OCI-M1 (cell line): ENCODE data around the gene TSPAN7.

ENCODE experiments used
- DNase-seq: peaks from one replicate; lab custom pipeline; 2025; lab: John Stamatoyannopoulos, UW

TSPAN7 gene

DNA sequence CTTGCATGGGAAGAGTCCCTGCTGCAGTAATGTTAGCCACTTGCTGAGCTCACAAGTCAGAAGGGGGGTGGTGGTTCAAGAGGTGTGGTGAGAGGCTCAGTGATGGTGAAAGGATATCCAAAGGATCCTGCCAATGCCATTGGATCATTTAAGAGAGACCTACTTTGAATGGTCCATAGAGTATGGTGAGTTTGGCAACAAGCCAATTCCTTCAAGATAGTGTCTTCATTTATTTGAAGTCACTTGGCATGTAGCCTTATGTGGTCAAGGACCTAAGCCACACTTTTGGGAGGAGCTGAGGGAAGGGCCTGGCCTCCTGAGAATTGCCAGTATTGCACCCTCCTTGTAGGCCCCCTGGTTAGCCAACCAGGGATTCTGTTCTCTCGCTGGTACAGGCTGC lies 87.9 kb downstream of the TSPAN7 start:
- DNase-seq = peak; percentile 83

DNA sequence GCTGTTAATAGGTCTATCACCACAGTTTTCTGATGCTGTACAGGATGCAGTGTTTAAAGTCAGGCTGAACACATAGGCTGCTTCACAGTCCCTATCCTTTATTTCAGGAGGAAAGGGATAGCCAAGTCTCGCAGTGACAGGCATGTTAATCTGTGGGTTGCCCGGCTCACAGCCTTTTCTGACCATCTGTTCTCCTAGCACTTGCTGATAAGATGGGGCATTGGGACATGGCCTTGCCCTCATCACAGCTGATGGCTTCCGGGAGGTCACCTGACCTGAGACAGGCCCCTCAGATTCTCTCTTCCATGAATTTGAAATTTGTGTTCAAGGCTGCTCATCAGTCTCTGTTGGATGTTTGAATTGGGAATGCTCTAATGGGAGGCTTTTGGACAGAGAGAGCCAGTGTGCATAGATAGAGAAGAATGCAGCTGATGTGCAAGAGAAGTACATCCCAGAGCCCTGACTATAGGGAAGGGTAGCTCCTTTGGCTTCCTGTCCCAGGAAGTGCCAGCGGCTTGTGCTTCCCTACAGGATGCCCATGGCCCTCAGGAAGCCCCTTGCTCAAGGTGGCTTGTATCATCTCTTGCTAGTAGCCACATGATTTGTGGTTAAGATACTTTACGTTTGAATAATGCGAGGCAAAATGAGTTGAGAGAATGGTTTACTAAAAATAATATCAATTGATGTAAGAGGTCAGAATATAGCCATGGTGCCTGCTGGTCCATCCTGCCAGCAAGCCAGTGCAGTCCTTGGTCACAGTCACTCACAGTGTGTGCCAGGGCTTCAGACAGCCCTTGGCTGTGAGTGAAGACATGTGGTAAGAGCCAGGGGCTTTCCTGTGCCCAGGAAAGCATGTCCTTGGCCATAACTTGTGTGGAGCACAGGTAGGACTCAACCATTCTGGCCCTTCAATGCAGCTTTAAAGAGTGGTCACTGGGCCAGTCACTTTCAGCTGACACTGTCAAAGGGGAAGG lies 88.6 kb downstream of the TSPAN7 start:
- peak; percentile 85 for DNase-seq

DNA sequence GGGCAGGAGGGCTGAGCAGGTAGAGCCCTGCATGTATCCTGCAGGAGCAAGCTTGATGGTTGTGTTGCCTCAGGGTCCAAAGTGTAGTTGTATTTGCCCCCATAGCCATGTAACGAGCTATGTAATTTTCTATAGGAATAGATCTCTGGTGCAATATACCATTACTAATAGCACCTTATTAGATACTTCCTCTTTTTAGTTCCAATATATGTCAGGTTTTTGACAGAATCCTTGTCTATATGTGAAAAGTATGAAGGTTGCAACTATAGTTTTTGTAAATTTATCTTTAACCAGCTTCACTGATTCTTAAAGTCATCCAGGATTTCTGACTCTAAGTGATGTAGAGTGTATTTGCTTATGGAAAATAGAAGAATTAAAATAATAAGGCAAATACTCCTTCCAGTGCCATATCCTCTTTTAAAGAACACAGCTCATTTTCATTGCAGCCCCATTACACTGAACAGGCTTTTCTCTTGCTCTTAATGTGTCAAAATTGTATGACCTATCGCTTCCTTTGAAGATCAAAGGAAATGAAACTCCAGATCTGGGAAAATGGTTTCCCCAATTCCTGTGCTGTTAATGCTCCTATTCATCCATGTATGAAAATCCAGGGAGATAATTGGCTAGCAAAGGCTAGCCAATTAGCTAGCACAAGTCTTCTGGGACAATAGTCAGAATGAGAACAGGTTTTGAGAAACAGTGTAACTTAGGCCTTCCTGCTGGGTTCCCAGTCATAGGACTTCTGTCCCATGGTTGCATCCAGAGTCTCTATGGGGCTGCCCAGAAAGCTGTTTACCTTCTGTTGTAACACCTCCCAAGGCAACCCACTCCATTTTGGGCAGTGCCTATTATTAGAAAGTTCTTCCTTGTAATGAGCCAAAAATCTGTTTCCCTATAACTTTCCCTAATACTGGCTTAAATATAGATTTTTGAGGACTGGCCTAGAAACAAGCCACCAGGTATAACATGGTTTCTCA lies 90.6 kb downstream of the TSPAN7 start:
- DNase-seq = peak; percentile 14

DNA sequence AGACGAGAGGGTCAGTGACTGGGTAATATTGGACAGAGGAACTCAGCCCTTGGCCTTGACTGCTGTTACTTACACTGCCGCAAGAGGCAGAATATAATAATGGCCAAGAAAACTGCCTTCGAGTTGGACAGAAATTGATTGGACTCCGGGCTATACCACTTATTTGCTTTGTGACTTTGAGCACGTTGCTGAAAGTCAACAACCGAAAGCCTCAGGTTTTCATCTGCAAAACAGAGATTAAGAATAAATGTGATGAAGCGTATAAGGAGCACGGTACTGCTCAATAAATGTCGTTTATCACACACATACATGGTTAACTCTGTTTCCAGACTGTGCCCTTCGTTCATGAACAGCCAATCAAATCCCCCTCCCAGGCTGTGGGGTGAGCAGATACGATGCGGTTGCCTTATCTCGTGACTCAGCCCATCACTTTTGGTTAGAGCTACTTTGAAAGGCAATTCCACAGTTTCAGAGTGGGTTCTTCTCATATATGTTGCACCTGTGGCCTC lies 91.6 kb downstream of the TSPAN7 start:
- DNase-seq = peak; percentile 96

DNA sequence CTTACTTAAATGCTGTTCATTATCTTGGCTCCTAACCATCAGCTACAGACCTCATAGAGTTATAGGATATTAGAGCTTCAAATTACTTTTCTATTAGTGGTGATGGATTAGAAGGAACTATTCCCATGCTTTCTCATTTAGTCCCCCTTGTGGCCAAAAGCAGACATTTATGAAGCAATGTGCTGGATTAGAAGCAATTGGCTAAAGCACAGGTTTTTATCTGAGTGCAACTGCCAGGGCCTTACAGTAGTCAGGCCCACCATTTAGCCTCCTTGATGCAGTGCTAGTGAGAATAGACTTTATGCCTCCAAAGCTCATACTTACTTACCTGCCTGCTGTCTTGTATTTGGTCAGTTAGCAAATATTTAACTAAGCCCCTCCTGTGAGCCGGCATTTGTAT lies 93.0 kb downstream of the TSPAN7 start:
- DNase-seq = peak; percentile 78

DNA sequence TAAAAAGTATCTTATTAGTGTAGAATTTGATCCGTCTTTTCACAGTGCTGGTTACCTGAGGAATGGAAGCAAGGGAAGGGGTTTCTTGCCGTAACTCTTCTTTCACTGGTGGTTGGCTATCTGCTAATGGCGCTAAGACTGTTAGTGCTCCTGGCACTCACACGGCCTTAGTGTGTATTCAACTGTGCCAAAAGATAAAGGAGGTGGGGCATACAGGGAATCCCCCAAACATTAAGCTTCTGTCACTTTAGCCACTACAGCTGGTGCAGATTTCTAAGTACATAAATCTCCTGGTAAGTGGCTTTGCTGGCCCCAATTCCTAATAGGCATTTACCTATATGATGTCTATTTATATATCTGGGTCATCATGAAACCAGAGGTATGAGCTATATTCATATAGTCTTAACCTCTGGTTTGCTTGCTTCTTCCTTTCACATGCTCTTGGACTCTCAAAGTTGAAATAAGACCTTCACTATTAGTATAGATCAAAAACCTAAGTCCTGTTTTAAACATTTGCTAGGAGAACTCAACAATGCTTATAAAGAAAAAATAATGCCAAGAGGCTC lies 95.1 kb downstream of the TSPAN7 start:
- DNase-seq = peak; percentile 7

DNA sequence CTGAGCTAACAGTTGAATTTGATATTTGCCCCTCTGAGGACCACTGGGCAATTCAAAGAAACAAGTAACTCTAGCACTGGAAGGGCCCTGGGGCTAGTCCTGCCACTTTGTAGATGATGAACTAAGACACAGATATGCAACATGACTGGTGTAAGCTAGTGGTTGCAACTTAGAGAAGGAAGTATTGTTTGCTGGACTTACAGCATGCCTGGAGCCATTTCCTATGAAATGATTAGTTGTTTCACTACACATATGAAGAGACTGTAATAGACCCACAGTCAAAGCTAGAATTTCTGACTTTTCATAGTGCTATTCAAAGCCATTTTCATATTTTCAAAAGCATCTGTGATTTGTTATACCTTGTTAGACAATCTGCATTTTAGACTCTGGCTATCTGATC lies 96.2 kb downstream of the TSPAN7 start:
- DNase-seq = no peak

DNA sequence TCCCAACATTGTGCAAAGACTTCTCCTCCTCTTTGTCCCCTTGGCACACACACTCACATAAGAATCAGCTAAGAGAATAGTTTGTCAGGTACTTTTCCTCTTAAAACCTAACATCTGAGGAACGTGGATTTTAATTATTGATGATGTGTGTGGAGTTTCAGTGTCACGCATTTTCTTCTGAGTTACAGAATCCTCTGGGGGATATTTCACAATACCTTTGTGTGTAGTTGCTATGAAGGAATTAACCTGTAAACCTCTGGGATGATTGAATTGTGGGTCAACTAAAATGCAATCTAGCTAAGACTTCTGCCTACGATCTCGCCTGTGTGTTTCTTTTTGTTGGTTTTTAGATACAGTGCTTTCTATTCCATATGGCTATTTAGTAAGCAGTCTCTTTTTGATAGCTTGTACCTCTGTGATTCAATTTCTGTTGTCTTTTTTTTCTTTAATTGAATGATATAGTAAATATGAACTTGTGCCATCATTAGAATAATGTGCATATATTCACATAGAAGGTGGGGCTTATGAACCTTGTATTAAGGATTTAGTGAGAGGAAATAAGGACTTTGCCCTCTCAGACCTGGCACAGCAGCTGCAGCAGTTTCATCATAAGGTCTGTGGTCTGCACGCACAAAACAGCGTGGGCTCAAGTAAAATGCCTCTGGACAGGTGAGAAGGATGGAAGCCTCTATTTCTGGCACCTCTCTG lies 99.2 kb downstream of the TSPAN7 start:
- DNase-seq = no peak

DNA sequence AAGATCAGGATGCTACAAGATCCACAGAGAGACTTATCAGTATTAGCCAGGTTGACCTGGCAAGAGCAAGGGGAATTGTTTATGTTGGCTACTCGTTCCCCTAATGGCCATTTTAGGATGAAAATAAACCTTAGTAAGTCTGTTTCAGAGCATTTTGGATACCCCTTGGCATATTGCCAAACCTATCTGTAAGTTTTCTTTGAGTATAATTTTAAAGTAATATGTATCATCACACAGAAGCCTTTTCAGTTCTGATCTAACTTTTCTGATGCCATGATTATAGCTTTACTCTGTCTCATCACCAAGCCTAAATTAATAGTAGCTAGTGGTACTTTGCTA lies 99.7 kb downstream of the TSPAN7 start:
- no peak for DNase-seq

DNA sequence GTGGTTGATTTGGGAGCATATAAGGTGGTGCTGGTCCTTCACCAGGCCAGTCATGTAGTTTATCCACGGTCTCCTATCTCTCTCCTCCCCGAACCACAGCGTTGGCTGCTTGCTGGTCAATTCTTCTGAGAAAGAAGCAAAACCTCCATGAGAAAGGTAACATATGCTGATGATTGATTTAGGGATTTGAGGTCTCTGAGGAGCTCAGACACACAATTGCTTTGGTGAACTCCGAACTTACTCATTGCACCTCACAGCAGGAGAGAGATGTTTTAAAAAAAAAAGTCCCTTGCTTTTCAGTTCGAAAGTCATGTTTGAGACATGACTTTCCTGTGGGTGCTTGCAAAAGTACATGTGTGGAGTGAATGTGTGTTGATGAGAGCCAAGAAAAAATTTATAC lies 100.2 kb downstream of the TSPAN7 start:
- no peak for DNase-seq

DNA sequence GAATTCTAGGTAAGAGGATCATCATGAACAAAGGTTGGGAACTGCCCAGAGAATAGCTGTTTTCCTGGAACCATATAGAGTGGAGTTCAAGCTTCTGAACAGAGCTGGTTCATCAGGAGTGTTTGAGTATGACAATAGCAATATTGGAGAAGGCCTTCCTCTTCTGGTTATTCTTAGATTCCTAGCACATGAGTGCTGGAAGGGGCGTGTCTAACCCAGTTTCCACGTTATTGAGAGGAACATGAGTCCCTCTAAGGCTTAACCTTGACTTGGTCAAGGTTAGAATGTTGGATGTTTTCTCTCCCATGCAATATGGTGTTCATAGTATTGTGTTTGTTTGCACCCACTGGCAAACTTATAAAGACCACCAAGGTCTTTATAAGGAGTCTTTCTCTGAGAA lies 101.3 kb downstream of the TSPAN7 start:
- peak; percentile 2 for DNase-seq

DNA sequence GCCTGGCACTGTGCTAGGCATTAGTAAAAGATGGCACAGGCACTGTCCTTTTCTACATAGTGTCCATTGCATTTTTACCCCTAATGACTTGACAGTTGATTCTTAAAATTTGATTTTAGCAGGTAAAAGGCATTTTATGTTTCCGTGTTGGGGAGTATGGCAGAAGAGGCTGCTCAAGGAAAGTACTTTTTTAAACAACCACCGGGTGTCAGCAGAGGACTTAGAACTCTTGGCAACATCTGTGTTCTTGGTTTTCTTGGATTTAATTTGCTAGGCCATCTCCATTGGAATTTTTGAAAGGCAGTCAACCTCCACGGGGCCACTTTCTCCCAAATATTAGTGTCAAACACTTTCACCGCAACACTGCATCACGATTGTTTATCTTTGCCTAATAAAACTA lies 102.9 kb downstream of the TSPAN7 start:
- DNase-seq = peak; percentile 64

DNA sequence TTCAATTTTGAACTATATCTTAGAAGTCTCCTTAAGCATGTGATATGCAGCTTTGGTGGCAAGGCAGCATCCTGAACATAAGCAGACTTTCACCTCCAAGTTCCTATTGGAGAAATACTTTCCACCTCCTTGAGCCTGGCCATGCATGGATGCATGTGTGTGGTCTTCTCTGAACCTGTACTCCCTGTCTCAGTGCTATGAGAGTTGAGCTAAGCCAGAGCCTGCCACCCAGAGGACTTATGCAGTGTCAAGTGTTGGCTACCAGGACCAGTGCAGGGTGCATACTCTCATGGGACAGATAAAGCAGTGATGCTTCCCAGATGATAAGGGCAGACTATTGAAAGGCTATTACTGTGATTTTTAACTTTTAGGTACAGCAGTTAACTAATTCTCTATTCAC lies 105.6 kb downstream of the TSPAN7 start:
- no peak for DNase-seq

DNA sequence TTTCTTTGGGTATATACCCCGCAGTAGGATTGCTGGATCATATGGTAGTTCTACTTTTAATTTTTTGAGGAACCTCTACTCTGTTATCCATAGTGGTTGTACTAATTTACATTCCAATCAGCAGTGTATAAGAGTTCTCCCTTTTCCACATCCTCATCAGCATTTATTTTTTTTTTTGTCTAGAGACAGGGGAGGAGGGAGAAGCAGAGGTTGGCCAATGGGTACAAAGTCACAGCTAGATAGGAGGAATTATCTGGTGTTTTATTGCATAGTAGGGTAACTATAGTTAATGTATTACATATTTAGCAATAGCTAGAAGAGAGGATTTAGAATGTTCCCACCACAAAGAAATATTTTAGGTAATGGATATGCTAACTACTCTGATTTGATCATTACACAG lies 107.4 kb downstream of the TSPAN7 start:
- DNase-seq = no peak

DNA sequence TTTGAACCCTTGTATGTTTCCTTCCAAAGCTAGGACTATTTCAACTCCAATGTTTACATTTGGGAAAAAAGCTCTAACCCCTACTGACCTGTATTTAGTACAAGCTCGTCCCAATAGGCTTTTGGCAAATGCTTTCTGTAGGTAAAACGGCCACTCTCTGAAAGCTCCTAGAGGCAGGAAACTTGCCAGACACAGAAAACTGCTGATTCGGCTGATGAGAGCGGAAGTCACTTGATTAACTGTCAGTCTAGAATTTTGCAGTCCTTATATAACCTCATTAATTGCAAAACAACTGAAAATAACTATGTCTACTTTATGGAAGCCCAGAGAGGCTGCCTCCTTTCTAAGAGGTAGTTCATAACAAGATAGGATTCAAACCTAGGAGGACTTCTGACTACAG lies 108.1 kb downstream of the TSPAN7 start:
- no peak for DNase-seq

DNA sequence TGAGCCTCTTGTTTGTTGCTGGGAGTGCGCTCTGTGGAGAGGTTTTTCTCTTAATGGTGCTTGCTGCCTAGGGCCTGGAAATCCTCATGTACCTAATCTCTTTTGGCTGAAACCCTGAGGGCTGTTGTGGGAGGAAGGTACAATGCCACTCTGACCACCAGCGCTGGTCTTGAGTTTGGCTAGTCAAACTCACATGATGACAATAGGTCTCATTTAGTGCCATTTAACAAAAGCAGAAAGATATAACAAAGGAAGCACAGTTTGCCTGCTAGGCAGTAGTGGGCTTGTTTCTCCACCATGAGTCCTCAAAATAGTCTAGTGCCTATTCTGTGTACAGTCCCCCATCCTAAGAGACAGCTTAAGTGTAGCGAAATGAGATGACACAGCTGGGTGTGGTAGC lies 111.3 kb downstream of the TSPAN7 start:
- no peak for DNase-seq

DNA sequence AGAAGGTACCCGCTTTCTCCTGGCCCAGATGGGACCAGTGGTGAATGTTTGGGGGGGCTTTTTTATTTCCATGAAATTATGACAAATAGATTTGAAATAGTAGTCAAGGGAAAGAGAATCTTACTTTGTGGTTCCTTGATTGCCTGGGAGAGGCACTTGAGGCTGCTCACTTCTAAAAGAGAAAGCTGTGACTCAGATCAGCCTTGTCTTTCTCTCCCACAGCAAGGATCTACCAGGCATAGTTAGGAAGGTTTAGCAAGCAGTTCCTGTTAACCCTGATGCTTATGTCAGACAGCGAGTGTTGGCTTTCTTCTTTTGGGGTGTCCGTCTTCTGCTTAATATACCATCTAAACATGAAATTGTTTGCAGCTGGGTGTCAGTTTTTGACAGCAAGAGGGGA lies 114.5 kb downstream of the TSPAN7 start:
- no peak for DNase-seq

DNA sequence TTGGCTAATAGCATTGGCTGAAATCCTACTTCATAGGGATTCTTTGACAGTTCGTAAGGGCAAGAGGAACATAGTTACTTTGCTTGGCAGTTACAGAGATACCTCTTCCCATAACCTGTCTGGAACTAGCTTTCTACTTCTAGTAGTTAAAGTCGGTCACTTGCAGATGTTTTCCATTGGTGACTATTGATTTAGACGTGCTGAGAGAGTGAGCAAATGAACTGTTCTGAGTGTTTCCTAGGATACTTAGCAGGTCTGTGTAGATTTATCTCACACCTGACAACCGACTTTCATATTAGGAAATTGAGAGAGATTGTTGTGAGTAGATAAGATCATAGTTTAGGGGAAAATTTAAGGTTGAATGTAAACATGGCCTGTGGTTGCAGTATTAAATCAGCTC lies 116.8 kb downstream of the TSPAN7 start:
- DNase-seq = no peak

DNA sequence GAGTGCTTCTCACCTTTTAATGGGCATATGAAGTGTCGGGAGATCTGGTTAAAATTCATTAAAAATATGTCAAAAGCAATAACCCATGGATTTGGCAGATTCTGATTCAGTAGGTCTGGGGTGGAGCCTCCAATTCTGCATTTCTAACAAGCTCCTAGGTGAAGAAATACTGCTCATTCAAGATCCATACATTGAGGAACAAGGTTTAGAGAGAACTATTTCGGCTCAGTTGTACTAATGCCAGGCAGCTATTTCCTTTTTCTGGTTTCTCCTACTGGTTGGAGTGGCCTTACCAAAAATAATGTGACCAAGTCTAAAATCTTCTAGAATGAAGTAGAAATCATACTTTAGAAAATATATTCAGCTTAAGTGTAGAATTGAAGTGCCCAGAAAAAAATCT lies 117.5 kb downstream of the TSPAN7 start:
- DNase-seq = no peak

DNA sequence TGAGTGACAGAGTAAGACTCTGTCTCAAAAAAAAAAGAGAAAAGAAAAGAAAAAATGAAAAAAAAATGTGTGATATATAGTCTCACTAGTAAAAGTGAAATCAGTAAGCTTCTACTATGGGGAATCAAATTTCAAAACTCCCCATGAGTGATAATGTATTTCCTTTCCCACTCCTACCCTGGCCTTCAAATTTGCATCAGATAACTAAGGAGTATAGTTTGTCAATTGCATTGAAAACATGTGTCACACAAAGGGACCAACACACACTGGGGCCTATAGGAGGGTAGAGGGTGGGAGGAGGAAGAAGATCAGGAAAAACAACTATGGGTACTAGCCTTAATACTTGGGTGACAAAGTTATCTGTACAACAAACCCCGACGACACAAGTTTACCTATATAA lies 118.4 kb downstream of the TSPAN7 start:
- no peak for DNase-seq

DNA sequence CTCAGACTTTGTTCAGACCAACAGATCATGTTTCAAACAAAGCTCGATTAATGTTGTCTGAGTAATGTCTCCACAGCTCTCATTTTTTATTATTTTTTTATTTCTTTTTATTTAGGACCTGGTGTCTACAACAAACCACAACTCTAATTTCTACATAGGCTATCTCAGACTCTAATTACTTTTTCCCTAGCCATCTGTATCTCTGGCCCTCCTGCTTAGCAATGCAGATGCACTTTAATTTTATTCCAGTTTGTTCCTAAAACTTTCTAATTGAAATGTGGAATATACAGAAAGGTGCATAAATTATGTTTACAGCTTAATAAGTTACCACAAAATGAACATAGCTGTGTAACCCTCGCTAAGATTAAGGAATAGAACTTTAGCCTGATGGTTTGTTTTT lies 120.8 kb downstream of the TSPAN7 start:
- DNase-seq = no peak

DNA sequence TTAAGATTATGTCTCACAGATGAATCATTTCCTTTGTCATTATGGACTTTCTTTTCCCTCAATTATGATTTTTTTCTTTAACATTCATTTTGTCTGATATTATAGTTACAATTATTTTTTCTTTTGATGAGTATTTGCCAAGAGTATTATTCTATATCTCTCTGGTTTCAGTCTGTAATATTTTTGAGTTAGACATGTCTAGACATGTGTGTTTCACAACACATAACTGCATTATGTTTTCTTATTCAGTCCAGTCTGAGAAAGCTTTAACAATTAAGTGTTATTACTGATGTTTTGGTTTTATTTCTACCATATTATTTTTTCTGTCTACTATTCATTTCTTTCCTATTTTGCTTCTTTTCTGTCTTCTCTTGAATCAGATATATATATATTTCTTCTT lies 131.6 kb downstream of the TSPAN7 start:
- DNase-seq = no peak
